LNCaP clone FGC (cell line): Measurements from ENCODE around the gene ABCC5.

Source experiments
- DNase-seq: peaks from one replicate; pipeline ENCODE4 v3.0.0-alpha.2; 2011; ENCODE audit warnings: low read depth
- H3K4me3 ChIP-seq: 2 replicates; pipeline ENCODE4 v1.5.1; 2011; ENCODE audit warnings: mild to moderate bottlenecking, low read depth, low read length, control low read depth
- TF ChIP-seq, protein P1 (sequence below): IDR thresholded peaks from 2 replicates; pipeline ENCODE4 v1.5.1; 2012; ENCODE audit warnings: mild to moderate bottlenecking; ENCODE audit not compliant: control insufficient read depth, insufficient read depth; ENCODE audit errors: extremely low read depth

Gene ABCC5

DNA sequence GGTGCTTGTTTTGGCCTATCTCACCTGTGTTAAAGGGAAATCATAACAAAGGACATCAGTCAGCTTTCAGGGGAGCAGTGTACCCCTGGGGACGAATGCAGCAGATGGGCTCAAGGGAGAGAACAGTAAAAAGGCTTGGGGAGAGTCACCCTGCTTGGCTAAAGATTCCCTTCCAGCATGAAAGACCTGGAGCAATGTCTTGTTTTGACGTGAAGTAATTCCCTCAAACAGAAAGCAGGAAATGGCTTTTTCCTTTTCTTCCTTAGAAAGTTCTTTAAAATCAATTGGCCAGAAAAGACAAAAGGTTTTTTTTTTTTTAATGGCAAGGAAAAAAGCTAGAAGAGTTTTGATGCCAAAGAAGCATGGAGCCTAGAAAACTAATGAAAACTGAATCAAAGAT lies 76.5 kb downstream of the ABCC5 start:
- H3K4me3 ChIP-seq: no peak overlapping the region
- TF ChIP-seq, protein P1, sequence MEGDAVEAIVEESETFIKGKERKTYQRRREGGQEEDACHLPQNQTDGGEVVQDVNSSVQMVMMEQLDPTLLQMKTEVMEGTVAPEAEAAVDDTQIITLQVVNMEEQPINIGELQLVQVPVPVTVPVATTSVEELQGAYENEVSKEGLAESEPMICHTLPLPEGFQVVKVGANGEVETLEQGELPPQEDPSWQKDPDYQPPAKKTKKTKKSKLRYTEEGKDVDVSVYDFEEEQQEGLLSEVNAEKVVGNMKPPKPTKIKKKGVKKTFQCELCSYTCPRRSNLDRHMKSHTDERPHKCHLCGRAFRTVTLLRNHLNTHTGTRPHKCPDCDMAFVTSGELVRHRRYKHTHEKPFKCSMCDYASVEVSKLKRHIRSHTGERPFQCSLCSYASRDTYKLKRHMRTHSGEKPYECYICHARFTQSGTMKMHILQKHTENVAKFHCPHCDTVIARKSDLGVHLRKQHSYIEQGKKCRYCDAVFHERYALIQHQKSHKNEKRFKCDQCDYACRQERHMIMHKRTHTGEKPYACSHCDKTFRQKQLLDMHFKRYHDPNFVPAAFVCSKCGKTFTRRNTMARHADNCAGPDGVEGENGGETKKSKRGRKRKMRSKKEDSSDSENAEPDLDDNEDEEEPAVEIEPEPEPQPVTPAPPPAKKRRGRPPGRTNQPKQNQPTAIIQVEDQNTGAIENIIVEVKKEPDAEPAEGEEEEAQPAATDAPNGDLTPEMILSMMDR: no peak
- DNase-seq: no peak

DNA sequence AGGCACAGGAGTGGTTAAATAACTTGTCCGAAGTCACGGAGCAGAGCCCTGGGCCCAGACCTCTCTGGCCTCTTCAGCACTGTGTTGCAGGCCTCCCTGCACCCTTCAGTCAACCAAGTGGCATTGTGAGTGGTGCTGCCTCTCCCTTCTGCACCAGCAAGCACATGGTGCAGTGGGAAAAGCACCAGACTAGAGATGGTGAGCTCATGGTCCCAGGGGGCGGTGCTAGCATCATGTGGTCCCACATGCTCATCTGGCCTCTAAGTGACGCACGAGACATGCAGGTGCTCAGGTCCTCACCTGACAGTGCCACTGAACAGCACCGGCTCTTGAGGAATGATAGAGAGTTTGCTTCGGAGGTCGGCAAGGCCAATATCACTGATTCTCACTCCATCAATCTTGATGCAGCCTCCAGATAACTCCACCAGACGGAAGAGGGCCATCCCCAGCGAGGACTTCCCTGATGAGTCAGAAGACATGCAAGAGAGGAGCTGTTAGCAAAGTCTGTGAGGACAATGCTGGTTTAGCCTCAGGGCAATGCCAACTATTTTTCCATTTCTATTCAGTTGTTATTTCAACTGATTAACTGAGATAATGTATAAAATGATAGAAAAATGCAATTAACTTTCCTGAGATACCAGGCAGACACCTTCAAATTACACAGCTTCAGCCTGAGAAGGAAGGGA lies 79.9 kb downstream of the ABCC5 start:
- DNase-seq: no peak
- TF ChIP-seq, protein P1: no peak
- H3K4me3 ChIP-seq: no peak overlapping the region

GRCh38 chr3:183933160-183933559 lies 84.5 kb downstream of the ABCC5 start:
- no peak overlapping the region for H3K4me3 ChIP-seq
- TF ChIP-seq, protein P1: no peak
- DNase-seq: no peak

DNA sequence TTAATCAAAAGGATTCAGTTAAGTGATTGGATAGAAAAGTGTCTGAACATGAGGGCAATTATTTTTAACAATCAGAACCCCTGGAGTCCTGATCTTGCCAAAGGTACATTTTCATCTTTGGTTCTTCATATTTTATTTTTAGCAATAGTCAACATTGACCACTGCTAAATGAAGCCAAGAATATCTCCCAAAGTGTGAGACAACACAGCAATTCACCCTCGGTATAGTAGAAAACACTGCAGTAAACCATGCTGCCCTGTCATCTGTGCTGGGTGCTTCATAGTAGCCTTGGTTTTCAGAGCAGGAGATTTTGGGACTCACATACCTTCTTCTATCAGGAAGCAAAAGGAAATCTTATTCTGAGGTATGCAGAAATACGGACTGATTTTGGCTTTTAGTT lies 85.8 kb downstream of the ABCC5 start:
- no peak for DNase-seq
- H3K4me3 ChIP-seq: no peak overlapping the region
- TF ChIP-seq, protein P1: no peak

DNA sequence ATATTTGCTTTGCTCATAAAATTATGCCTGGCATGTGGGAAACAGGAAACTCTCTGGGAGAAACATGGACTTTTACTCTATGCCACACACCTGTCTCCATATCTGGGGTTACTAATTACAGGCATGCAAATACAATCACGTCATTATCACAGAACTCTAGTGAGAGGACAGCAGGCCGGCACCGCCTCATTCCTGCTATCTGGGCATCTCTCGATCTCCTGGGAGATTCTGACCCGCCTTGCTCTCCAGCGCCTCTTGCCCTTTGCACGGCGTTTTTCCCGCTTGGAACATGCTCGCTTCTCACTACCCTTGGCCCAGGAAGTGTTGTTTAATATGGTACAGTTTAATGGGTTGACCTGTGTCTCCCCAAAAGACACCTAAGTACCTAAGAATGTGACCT lies 87.6 kb downstream of the ABCC5 start:
- DNase-seq: no peak
- no peak overlapping the region for H3K4me3 ChIP-seq
- TF ChIP-seq, protein P1: no peak

DNA sequence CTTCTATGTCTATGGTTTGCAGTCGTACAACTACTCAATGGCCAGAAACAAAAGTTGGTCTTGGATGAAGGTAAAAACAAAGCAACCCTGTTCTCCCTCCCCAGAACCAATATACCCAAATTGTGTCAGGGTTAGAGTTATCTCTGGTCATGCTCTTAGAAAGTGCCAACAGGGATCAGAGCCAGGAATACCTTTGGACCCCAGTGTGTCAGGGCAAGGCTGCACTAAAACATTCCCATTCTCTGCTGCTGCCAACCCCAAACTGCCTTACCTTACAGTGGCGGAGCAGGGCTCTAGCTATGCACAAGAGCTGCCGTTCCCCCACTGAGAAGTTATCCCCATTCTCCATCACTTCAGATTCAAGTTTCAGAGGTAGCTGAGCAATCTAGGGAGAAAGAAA lies 90.6 kb downstream of the ABCC5 start:
- H3K4me3 ChIP-seq: no peak overlapping the region
- TF ChIP-seq, protein P1: no peak
- no peak for DNase-seq

DNA sequence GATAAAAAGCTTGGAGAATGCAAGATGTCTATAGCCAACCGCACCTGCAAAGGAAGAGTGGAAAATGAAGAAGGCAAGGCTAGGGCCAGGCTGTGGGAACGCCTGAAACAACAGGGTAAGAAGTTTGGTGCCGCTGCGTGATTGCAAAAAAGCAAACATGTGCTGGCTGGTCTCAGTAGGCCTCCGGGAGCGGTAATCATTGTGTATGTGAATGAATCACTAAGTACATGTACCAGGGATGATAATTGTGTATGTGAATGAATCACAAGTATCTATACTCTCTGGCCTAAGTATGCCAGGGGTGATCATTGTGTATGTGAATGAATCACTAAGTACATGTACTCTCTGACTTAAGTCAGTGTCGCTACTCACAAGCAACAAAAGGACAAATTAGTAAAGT lies 92.7 kb downstream of the ABCC5 start:
- TF ChIP-seq, protein P1: no peak

More for the DNA sequence above, 92.7 kb downstream of the ABCC5 start:
- no peak for DNase-seq
- H3K4me3 ChIP-seq: no peak overlapping the region
